Medulla oblongata (tissue), 1 donor: ENCODE results near the gene VASP.

Source experiments
- DNase-seq: peaks from one replicate; pipeline ENCODE4 v3.0.0-alpha.2; 2015; ENCODE audit errors: extremely low spot score

The VASP gene

DNA sequence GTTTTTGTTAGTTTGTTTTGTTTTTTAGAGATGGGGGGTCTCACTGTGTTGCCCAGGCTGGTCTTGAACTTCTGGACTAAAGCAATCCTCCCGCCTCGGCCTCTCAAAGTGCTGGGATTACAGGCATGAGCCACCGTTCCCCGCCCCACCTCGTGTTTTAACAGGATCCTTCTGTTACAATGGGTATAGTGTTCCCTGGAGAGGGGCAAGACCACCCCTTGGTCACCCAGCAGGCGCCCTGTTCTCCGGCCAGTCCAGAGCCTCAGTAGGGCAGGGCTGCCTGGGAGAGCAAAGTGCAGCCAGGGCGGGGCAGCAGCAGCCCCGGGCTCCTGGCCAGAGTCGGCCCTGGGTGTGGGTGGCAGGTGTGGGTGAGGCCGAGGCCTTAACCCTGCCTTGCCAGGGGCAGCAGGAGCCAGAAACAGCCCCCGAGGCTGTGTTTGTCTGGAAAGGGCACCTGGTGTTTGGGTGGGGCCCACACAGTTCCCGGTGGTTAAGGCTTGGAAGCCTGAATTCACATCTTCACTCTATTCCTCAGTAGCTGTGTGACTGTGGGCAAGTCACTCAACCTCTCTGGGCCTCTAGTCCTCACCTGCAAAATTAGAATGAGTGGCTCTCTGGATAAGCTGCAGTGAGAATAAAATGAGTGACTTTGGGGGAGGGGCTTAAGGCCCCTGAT is 7.2 kb downstream of the VASP start:
- no peak for DNase-seq

DNA sequence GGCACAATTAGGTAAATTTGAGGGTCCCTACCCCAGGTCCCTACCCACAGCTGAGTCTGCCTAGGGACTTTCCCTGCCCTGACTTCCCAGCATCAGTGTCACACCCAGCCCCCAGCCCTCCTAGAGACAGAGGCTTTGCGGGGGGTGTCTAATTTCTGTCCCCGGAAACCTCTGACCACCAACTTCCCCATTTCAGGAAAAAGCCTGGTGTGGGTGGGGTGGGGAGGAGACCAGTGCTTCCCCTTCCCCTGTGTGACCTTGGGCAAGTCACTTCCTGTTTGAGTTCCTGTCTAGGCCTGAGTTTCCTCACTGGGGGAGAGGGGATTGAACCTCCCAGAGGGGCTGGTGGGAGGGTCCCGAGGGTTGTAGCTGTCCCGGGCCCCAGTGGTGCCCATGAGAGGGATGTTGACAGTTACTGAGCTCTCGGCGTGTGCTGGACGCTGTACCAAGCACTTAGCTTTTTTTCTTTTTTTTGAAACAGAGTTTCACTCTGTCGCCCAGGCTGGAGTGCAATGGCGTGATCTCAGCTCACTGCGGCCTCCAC is 7.9 kb downstream of the VASP start:
- peak; percentile 83 for DNase-seq

GRCh38 chr19:45515807-45516401 is 8.6 kb downstream of the VASP start:
- DNase-seq = no peak

GRCh38 chr19:45517238-45517637 is 10.0 kb downstream of the VASP start:
- no peak for DNase-seq

- DNase-seq = no peak
Observed at GRCh38 chr19:45517641-45518468, 10.6 kb downstream of the VASP start.

- DNase-seq = no peak
Observed at GRCh38 chr19:45518469-45518826, 11.2 kb downstream of the VASP start.

DNA sequence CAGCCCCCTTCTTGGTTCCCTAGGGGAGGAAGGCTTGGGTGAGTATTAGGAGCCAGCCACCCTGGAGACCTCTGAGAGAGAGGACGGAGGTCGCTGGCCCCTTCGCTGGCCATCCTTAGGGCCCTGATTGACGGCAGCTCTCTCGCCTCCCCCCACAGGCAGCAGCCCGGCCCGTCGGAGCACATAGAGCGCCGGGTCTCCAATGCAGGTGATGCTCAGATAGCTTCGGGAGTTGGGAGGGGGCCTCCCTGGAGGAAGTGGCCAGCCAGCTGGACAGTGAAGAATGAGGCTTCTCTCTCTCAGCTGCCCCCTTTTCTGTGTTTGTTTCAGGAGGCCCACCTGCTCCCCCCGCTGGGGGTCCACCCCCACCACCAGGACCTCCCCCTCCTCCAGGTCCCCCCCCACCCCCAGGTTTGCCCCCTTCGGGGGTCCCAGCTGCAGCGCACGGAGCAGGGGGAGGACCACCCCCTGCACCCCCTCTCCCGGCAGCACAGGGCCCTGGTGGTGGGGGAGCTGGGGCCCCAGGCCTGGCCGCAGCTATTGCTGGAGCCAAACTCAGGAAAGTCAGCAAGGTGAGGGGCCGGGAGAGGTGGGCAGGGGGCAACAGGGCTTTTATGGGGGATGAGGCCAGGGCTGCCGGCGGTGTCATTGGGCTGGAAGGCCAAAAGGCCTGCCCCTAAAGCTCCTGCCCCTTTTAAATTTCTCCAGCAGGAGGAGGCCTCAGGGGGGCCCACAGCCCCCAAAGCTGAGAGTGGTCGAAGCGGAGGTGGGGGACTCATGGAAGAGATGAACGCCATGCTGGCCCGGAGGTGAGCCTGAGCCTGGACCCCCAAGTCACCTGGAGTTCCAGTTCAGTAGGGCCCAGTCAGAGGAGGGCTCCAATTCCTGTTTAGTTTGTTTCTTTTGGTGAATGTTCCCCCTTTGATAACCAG is 15.0 kb downstream of the VASP start:
- no peak for DNase-seq

- peak; percentile 95 for DNase-seq
Observed at GRCh38 chr19:45523642-45524256, 16.5 kb downstream of the VASP start.

DNA sequence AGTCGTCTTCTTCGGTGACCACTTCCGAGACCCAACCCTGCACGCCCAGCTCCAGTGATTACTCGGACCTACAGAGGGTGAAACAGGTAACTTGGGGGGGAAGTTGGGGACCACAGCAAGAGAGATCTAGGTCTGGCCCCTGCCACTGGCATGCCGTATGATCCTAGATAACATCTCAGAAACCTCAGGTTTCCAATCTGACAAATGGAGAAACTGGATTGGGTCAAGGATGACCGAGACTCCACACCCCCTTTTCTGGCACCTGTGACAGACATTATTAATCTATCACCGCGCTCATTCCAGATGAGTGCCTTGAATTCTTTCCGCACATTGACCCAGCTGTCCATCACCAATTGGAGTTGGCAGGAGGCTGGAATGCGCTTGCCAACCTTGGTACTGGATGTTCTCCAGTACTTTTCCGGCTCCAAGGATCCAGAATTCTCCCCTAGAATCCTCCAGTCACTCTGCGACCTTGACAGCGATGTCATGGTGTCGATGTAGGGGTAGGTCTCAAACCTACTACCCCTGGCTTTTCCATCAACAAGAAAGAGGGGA is 17.4 kb downstream of the VASP start:
- DNase-seq = peak; percentile 68

- DNase-seq = peak; percentile 79
Observed at GRCh38 chr19:45526143-45526542, 18.9 kb downstream of the VASP start.

DNA sequence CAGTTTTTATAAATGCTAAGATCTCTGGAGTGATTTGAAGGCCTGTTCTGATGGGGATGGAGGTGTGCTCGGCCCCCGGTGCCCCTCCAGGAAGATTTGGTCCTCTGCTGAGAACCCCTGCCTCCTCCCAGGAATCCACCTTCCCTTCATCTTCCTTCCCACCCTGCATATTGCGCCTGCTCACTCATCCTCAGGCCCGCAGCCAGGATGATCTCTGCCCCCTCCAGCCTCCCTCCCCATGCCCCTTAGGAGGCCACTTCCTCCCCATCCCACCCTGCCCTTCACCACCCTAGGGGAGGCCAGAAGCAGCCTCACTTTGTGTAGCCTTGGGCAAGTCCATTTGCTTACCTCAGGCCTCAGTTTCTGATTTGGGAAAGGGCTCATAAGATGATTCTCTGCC is 19.7 kb downstream of the VASP start:
- DNase-seq = no peak

GRCh38 chr19:45527731-45528130 is 20.5 kb downstream of the VASP start:
- DNase-seq = no peak

DNA sequence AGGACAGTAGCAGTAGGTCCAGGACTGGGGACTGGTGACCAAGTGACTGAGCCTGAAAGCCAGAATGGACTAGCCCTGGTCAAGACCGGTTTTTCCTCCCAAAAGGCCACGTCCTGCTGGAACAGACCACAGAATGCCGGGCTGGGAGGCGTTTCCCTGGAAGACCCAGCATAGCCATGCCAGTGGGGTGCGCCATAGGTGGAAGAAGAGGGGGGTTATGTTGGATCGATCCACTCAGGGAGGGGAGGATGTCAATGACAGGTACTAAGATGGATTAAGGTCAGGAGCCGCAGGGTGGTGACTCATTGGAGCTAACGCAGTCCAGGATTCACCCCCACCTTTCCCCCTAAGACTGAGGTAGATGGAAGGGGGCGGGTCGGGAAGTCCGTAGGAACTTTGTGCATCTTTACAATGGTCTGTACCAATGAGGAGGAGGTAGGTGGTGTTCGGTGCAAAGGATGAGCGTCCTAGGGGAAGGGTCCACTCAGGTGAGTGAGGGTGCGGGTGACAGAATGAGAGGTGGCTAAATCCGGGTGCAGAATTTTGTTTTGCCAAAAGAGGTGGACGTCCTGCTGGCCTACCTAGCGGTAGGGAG is 21.0 kb downstream of the VASP start:
- DNase-seq = no peak

DNA sequence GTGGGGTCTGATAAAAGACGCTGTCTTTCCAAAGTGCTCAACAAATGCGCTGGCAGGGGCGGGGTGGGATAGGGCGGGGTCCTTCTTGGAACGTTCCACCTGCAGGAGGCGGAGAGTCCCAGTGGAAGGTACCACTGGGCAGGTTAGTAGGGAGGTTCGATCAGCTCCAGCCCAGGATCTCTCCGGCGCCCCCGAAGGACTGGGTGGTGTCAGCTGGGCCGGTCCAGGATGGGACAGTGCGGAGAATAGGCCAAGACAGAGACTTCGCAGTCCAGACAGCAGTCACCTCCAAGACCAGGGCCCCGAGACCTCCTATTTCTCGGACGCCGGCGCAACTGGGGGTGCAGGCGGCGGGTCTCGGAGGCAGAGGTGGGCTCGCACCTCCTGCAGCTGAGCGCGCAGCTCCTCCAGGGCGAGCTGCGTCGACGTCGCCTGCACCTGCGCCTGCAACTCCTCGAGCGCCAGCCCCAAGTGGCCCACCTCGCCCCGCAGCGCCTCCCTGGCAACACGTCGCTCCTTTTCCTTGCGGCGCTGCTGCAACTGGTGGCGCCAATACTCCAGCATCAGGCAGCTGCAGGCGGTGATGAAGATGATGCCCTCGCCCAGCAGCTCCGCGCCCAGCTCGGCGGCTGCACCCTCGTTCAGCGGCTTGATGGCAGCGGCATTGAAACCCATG is 21.6 kb downstream of the VASP start:
- DNase-seq = peak; percentile 34

DNA sequence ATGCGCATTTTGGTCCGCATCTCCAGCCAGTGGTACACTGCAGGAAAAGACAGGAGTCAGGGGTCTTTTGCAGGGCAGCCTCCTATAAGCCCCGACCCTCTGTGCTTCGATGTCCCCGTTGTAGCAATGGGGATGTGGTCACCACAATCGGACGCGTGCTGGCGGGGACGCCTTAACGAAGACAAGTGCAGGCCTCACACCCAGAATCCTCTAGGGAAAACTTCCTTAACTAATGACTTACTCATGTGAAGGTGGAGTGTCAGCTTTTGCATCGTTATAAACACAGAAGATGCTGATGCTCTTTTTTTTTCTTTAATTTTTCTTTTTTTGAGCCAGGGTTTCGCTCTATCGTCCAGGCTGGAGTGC is 22.1 kb downstream of the VASP start:
- no peak for DNase-seq

DNA sequence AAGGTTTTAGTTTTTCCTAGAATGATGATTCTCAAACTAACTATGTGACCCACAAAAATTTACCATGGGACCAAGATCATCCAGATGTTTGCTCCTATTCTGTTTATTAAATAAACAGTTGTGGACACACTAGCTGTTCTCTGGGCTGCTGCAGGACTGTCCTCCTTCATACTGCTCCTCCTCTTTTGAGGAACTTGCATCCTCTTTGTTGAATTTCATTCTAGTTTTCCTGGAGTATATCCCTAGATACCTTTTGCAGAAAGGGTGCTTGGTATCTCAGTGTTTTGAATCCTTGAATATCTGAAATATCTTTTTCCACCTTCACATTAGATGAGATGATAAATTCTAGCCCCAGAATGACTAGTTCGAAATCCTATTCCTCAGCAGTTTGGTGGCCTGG is 24.1 kb downstream of the VASP start:
- no peak for DNase-seq

GRCh38 chr19:45539459-45539858 is 32.2 kb downstream of the VASP start:
- no peak for DNase-seq

GRCh38 chr19:45542234-45542668 is 35.0 kb downstream of the VASP start:
- no peak for DNase-seq

GRCh38 chr19:45547211-45547770 is 40.0 kb downstream of the VASP start:
- DNase-seq = no peak
